Heart left ventricle (tissue), 13 donors: ENCODE measurements around the gene GCLC.

Source experiments
- CTCF ChIP-seq, 12 donors: fragments of 200-600 bp; sonication (generic) in 4 of 12; IDR thresholded peaks; one replicate each; pipeline versions ENCODE4 v1.5.0 to v1.8.0; 2018 to 2022; ENCODE audit warnings: antibody characterized with exemption in 12 of 12, mild to moderate bottlenecking in 5 of 12
- POLR2A ChIP-seq, 2 donors: fragments of 450-650 bp; IDR thresholded peaks; one replicate each; pipeline ENCODE4 v1.6.1; 2017; ENCODE audit warnings: antibody characterized with exemption in 2 of 2, mild to moderate bottlenecking in 2 of 2, moderate library complexity in 2 of 2
- donor health status: ischemic (EF 13 %, LVEDD 7.1; RV severe dilation, severe dysfunction).
- donor health status: DM: no; HTN: yes; CAD: no.
- donor health status: DM: no; HTN: no; CAD: no.
- donor health status: ischemic (EF 25% LVEDD 6.9; RV normal size, moderate dysfunction).
- donor health status: ischemic (EF 25% LVEDD 5.7; RV mildly dilated, moderate dysfunction).
- donor health status: ischemic (EF 35%, LVEDD 5.7; RV mildly dilated, moderate dysfunction).
- donor health status: nonischemic (EF 11% LVEDD 7.7; RV severe dilation, severe dysfunction).
- donor health status: DM: yes; HTN: yes; CAD: no.
- donor health status: PGD.
- donor health status: ischemic (EF 29% LVEDD 5.4; RV normal size, mild dysfunction).
- donor health status: nonischemic (EF 23%, LVEDD 6.1; RV moderate dilation, normal function).

DNA sequence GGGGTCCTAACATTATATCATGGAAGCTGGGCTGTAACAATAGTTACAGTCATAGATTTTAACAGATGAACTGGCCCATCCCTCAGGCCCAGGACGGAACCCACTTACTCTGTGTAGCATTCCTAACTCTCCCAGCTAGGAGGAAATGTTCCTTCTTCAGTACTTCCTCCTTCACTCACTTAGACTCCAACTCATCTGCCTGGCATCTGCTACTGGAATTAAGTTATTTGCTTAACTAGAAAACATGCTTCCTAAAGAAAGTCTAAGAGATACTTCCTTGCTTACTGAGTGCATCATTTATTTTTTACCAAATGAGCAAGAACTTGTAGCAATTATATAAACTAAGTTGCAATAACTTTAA is 20.5 kb downstream of the GCLC start:
- no peak for TF ChIP-seq CTCF (IDR thresholded peaks at IDR 0.05)
- TF ChIP-seq POLR2A (IDR thresholded peaks at IDR 0.05): no peak
